DOHH2 (cell line): ENCODE results near the gene ANGPT4.

Experiments
- EZH2phosphoT487 ChIP-seq: fragments of 200-600 bp; sonication (generic); IDR thresholded peaks from 2 replicates; pipeline ENCODE4 v1.6.1; 2017; ENCODE audit warnings: borderline replicate concordance, mild to moderate bottlenecking, antibody characterized with exemption, low read length, moderate library complexity, mixed read lengths
- TF ChIP-seq, protein P1 (sequence below): fragments of 200-600 bp; sonication (generic); IDR thresholded peaks from one replicate; pipeline ENCODE4 v1.5.1; 2014; ENCODE audit warnings: antibody characterized with exemption, mild to moderate bottlenecking, low read depth, low read length; ENCODE audit not compliant: poor library complexity, severe bottlenecking

GRCh38 chr20:889106-889505 lies 27.0 kb downstream of the ANGPT4 start:
- TF ChIP-seq, protein P1, sequence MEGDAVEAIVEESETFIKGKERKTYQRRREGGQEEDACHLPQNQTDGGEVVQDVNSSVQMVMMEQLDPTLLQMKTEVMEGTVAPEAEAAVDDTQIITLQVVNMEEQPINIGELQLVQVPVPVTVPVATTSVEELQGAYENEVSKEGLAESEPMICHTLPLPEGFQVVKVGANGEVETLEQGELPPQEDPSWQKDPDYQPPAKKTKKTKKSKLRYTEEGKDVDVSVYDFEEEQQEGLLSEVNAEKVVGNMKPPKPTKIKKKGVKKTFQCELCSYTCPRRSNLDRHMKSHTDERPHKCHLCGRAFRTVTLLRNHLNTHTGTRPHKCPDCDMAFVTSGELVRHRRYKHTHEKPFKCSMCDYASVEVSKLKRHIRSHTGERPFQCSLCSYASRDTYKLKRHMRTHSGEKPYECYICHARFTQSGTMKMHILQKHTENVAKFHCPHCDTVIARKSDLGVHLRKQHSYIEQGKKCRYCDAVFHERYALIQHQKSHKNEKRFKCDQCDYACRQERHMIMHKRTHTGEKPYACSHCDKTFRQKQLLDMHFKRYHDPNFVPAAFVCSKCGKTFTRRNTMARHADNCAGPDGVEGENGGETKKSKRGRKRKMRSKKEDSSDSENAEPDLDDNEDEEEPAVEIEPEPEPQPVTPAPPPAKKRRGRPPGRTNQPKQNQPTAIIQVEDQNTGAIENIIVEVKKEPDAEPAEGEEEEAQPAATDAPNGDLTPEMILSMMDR: no peak
- TF ChIP-seq EZH2phosphoT487: no peak
